ENCODE data around the gene UBALD2.
"Not testable (repeated sequence)": the region's sequence is repeated elsewhere in the genome, so short reads cannot be mapped to it uniquely, and the experiment has no call there.

UBALD2 gene

GRCh38 chr17:76265624-76266243, 586 bp downstream of the UBALD2 start:
- peak; percentile 76 for DNase-seq (ENCODE audit: low read depth, low spot score)

GRCh38 chr17:76266244-76266938, 1.2 kb downstream of the UBALD2 start:
- peak; percentile 54 for DNase-seq (ENCODE audit: low read depth, low spot score)

GRCh38 chr17:76267051-76267576, 2.0 kb downstream of the UBALD2 start:
- no peak for DNase-seq (ENCODE audit: low read depth, low spot score)

- DNase-seq (ENCODE audit: low read depth, low spot score): not testable (repeated sequence)
These were observed 2.4 kb downstream of the UBALD2 start for GRCh38 chr17:76267581-76268001.

GRCh38 chr17:76268015-76268749, 3.0 kb downstream of the UBALD2 start:
- DNase-seq (ENCODE audit: low read depth, low spot score): peak; percentile 67

- DNase-seq (ENCODE audit: low read depth, low spot score): no peak
These were observed 4.1 kb downstream of the UBALD2 start for GRCh38 chr17:76268991-76269981.

GRCh38 chr17:76270127-76270592, 5.0 kb downstream of the UBALD2 start:
- DNase-seq (ENCODE audit: low read depth, low spot score): no peak

- DNase-seq (ENCODE audit: low read depth, low spot score): no peak
These were observed 5.9 kb downstream of the UBALD2 start for GRCh38 chr17:76270770-76271668.

GRCh38 chr17:76271669-76272540, 6.8 kb downstream of the UBALD2 start:
- no peak for DNase-seq (ENCODE audit: low read depth, low spot score)

GRCh38 chr17:76272541-76273444, 7.6 kb downstream of the UBALD2 start:
- DNase-seq (ENCODE audit: low read depth, low spot score): no peak

GRCh38 chr17:76273445-76274111, 8.4 kb downstream of the UBALD2 start:
- DNase-seq (ENCODE audit: low read depth, low spot score): no peak

GRCh38 chr17:76274112-76274956, 9.2 kb downstream of the UBALD2 start:
- DNase-seq (ENCODE audit: low read depth, low spot score): no peak

GRCh38 chr17:76275382-76276068, 10.4 kb downstream of the UBALD2 start:
- no peak for DNase-seq (ENCODE audit: low read depth, low spot score)

GRCh38 chr17:76276069-76276431, 10.9 kb downstream of the UBALD2 start:
- no peak for DNase-seq (ENCODE audit: low read depth, low spot score)

- DNase-seq (ENCODE audit: low read depth, low spot score): peak; percentile 56
These were observed 11.5 kb downstream of the UBALD2 start for GRCh38 chr17:76276461-76277299.

Measured in astrocyte of the hippocampus (primary cell).